HEK293T (cell line): ENCODE results near the gene CRNN.

ENCODE experiments used
- CTCF ChIA-PET: fragments of 350-600 bp; formaldehyde crosslinking; extraction: SDS; loops from one replicate; lab custom pipeline; 2021; ENCODE audit warnings: antibody characterized with exemption, inconsistent platforms; lab: Yijun Ruan, JAX
- POLR2A ChIA-PET: fragments of 350-600 bp; formaldehyde crosslinking; extraction: SDS; loops from one replicate; lab custom pipeline; 2020; ENCODE audit warnings: antibody characterized with exemption, inconsistent platforms; lab: Yijun Ruan, JAX
- DNase-seq: peaks from one replicate; pipeline ENCODE4 v3.0.0; 2012; ENCODE audit warnings: mixed read lengths; ENCODE audit errors: extremely low spot score
- ARNT ChIP-seq: fragments of 450-650 bp; IDR thresholded peaks from 2 replicates; pipeline ENCODE4 v1.6.1; 2017; ENCODE audit warnings: mild to moderate bottlenecking
- BHLHE40 ChIP-seq: fragments of 450-650 bp; IDR thresholded peaks from 2 replicates; pipeline ENCODE4 v1.6.1; 2016; ENCODE audit warnings: mild to moderate bottlenecking, moderate library complexity, borderline replicate concordance
- CTBP1 ChIP-seq: fragments of 450-650 bp; IDR thresholded peaks from 2 replicates; pipeline ENCODE4 v1.6.1; 2016; ENCODE audit warnings: borderline replicate concordance
- ELF4 ChIP-seq: fragments of 450-650 bp; IDR thresholded peaks from 2 replicates; pipeline ENCODE4 v1.6.1; 2017; ENCODE audit warnings: antibody characterized with exemption
- FOXA1 ChIP-seq: fragments of 450-650 bp; IDR thresholded peaks from 2 replicates; pipeline ENCODE4 v1.6.1; 2016; ENCODE audit warnings: mild to moderate bottlenecking
- FOXK2 ChIP-seq: fragments of 450-650 bp; IDR thresholded peaks from 2 replicates; pipeline ENCODE4 v1.6.1; 2016; ENCODE audit warnings: mild to moderate bottlenecking
- FOXM1 ChIP-seq: fragments of 450-650 bp; IDR thresholded peaks from 2 replicates; pipeline ENCODE4 v1.6.1; 2017; ENCODE audit warnings: mild to moderate bottlenecking, borderline replicate concordance
- HDGF ChIP-seq: fragments of 450-650 bp; IDR thresholded peaks from 2 replicates; pipeline ENCODE4 v1.6.1; 2017; ENCODE audit warnings: antibody characterized with exemption, borderline replicate concordance
- L3MBTL2 ChIP-seq: fragments of 450-650 bp; conservative IDR thresholded peaks from 2 replicates; pipeline ENCODE4 v1.6.1; 2016; ENCODE audit warnings: mild to moderate bottlenecking
- LEF1 ChIP-seq: fragments of 450-650 bp; IDR thresholded peaks from 2 replicates; pipeline ENCODE4 v1.6.1; 2017; ENCODE audit warnings: mild to moderate bottlenecking, borderline replicate concordance
- NFRKB ChIP-seq: fragments of 450-650 bp; IDR thresholded peaks from 2 replicates; pipeline ENCODE4 v1.6.1; 2016; ENCODE audit warnings: mild to moderate bottlenecking, moderate library complexity
- PKNOX1 ChIP-seq: fragments of 450-650 bp; IDR thresholded peaks from 2 replicates; pipeline ENCODE4 v1.6.1; 2016
- SP1 ChIP-seq: fragments of 450-650 bp; IDR thresholded peaks from 2 replicates; pipeline ENCODE4 v1.6.1; 2017
- SUZ12 ChIP-seq: fragments of 450-650 bp; IDR thresholded peaks from 2 replicates; pipeline ENCODE4 v1.6.1; 2016; ENCODE audit warnings: mild to moderate bottlenecking
- TARDBP ChIP-seq: fragments of 450-650 bp; IDR thresholded peaks from 2 replicates; pipeline ENCODE4 v1.6.1; 2016
- ZNF384 ChIP-seq: fragments of 450-650 bp; IDR thresholded peaks from 2 replicates; pipeline ENCODE4 v1.6.1; 2016

CRNN gene

GRCh38 chr1:152408664-152409063 lies 5.4 kb downstream of the CRNN start:
- ChIA-PET CTCF (no interaction called here), POLR2A (no interaction called here)
- TF ChIP-seq SP1 = no peak
- no peak for TF ChIP-seq SUZ12
- no peak for TF ChIP-seq NFRKB
- no peak for TF ChIP-seq ARNT
- no peak for TF ChIP-seq CTBP1
- TF ChIP-seq BHLHE40 = no peak
- no peak for TF ChIP-seq PKNOX1
- no peak for TF ChIP-seq LEF1
- DNase-seq = no peak

GRCh38 chr1:152398812-152399698 lies 15.0 kb downstream of the CRNN start:
- TF ChIP-seq CTBP1 = no peak
- TF ChIP-seq ARNT = no peak
- no peak for TF ChIP-seq FOXA1
- TF ChIP-seq HDGF = no peak
- POLR2A ChIA-PET = interaction anchor here (0.6 kb wide), 1 partner anchor 86 kb away, joined by 3 read pairs; no protein-coding TSS in a partner anchor
- peak; percentile 26 for DNase-seq
- CTCF ChIA-PET = interaction anchor here (1.0 to 2.8 kb wide), 5 partner anchors 11 to 346 kb away, joined by 3 to 18 read pairs (median 4); no protein-coding TSS in a partner anchor

- DNase-seq = no peak
- TF ChIP-seq ELF4 = no peak
- no peak for TF ChIP-seq LEF1
- no peak for TF ChIP-seq CTBP1
- TF ChIP-seq TARDBP = no peak
- no peak for TF ChIP-seq L3MBTL2
- TF ChIP-seq ZNF384 = no peak
- no peak for TF ChIP-seq FOXM1
- no peak for TF ChIP-seq PKNOX1
- no peak for TF ChIP-seq FOXA1
- POLR2A ChIA-PET = no interaction called here
- CTCF ChIA-PET = interaction anchor here (2.8 kb wide), 1 partner anchor 61 kb away, joined by 18 read pairs; no protein-coding TSS in a partner anchor
Observed at GRCh38 chr1:152397474-152397873, 16.6 kb downstream of the CRNN start.

GRCh38 chr1:152394151-152394550 lies 19.9 kb downstream of the CRNN start:
- no peak for TF ChIP-seq NFRKB
- no peak for TF ChIP-seq PKNOX1
- no peak for TF ChIP-seq SP1
- no peak for TF ChIP-seq FOXM1
- no peak for TF ChIP-seq ZNF384
- TF ChIP-seq L3MBTL2 = no peak
- no peak for TF ChIP-seq LEF1
- TF ChIP-seq SUZ12 = no peak
- TF ChIP-seq FOXK2 = no peak
- no peak for TF ChIP-seq ELF4
- CTCF ChIA-PET = no interaction called here
- POLR2A ChIA-PET = no interaction called here
- DNase-seq = no peak

- CTCF ChIA-PET = no interaction called here
- POLR2A ChIA-PET = no interaction called here
- no peak for DNase-seq
- TF ChIP-seq L3MBTL2 = no peak
- no peak for TF ChIP-seq NFRKB
- no peak for TF ChIP-seq BHLHE40
- no peak for TF ChIP-seq PKNOX1
- TF ChIP-seq ZNF384 = no peak
- TF ChIP-seq ARNT = no peak
- TF ChIP-seq TARDBP = no peak
- TF ChIP-seq LEF1 = no peak
- TF ChIP-seq FOXA1 = no peak
- TF ChIP-seq SP1 = no peak
- TF ChIP-seq ELF4 = no peak
- no peak for TF ChIP-seq FOXK2
- TF ChIP-seq HDGF = no peak
- no peak for TF ChIP-seq CTBP1
- no peak for TF ChIP-seq SUZ12
- no peak for TF ChIP-seq FOXM1
Observed at GRCh38 chr1:152392909-152393308, 21.2 kb downstream of the CRNN start.

GRCh38 chr1:152388889-152389288 lies 25.2 kb downstream of the CRNN start:
- ChIA-PET POLR2A (no interaction called here), CTCF (no interaction called here)
- no peak for TF ChIP-seq ZNF384
- TF ChIP-seq HDGF = no peak
- TF ChIP-seq ELF4 = no peak
- no peak for TF ChIP-seq PKNOX1
- no peak for TF ChIP-seq FOXM1
- TF ChIP-seq ARNT = no peak
- TF ChIP-seq BHLHE40 = no peak
- no peak for DNase-seq
